HEK293 (cell line): Measurements from ENCODE around the gene TCF7L1.

Experiments
- CTCF ChIA-PET: fragments of 350-600 bp; formaldehyde crosslinking; extraction: SDS; loops from one replicate; lab custom pipeline; 2021; ENCODE audit warnings: antibody characterized with exemption; lab: Yijun Ruan, JAX
- POLR2A ChIA-PET: fragments of 300-600 bp; formaldehyde crosslinking; extraction: SDS; loops from one replicate; lab custom pipeline; 2020; ENCODE audit warnings: antibody characterized with exemption, inconsistent platforms; lab: Yijun Ruan, JAX
- H3K27ac ChIP-seq: fragments of 200-500 bp; sonication (Bioruptor generic); 2 replicates; pipeline ENCODE4 v1.5.1; 2014; ENCODE audit warnings: low read depth, low read length, control low read depth, inconsistent platforms; ENCODE audit errors: extremely low read depth
- H3K36me3 ChIP-seq, 2 experiments: fragments of 200-500 bp in 1 of 2; sonication (Bioruptor generic) in 1 of 2; 1 replicate in 1 of 2; 2 replicates in 1 of 2; pipeline ENCODE4 v1.5.1; 2014 to 2017; ENCODE audit warnings: inconsistent platforms in 2 of 2, low read length in 2 of 2; ENCODE audit not compliant: control insufficient read depth in 2 of 2, insufficient read depth in 1 of 2
- H3K4me1 ChIP-seq: fragments of 200-500 bp; sonication (Bioruptor generic); 2 replicates; pipeline ENCODE4 v1.5.1; 2014; ENCODE audit warnings: mild to moderate bottlenecking, low read length, inconsistent platforms; ENCODE audit not compliant: control insufficient read depth, insufficient read depth
- H3K4me3 ChIP-seq: 2 replicates; pipeline ENCODE4 v1.5.1; 2011; ENCODE audit warnings: low read depth, mild to moderate bottlenecking, control low read depth, low read length, moderate library complexity
- H3K9me3 ChIP-seq: fragments of 200-500 bp; sonication (Bioruptor generic); 2 replicates; pipeline ENCODE4 v1.5.1; 2014; ENCODE audit warnings: low read depth, low read length, inconsistent platforms; ENCODE audit not compliant: control insufficient read depth, insufficient read depth
- GLIS2 ChIP-seq: fragments of 450-650 bp; formaldehyde crosslinking; IDR thresholded peaks from 2 replicates; pipeline ENCODE4 v1.5.1; 2016; ENCODE audit warnings: missing biosample characterization, missing genetic modification characterization
- ZNF138 ChIP-seq: fragments of 450-650 bp; formaldehyde crosslinking; IDR thresholded peaks from 2 replicates; pipeline ENCODE4 v1.5.1; 2016; ENCODE audit warnings: missing biosample characterization, missing genetic modification characterization, borderline replicate concordance
- ZNF184 ChIP-seq: fragments of 450-650 bp; IDR thresholded peaks from 2 replicates; pipeline ENCODE4 v1.5.1; 2018; ENCODE audit warnings: missing biosample characterization, mild to moderate bottlenecking, missing genetic modification characterization
- ZNF335 ChIP-seq: fragments of 450-650 bp; formaldehyde crosslinking; conservative IDR thresholded peaks from 2 replicates; pipeline ENCODE4 v1.5.1; 2016; ENCODE audit warnings: missing biosample characterization, missing genetic modification characterization
- ZNF350 ChIP-seq: fragments of 450-650 bp; formaldehyde crosslinking; IDR thresholded peaks from 2 replicates; pipeline ENCODE4 v1.5.0; 2017; ENCODE audit warnings: missing biosample characterization, mild to moderate bottlenecking, missing genetic modification characterization
- ZNF366 ChIP-seq: fragments of 450-650 bp; formaldehyde crosslinking; conservative IDR thresholded peaks from 2 replicates; pipeline ENCODE4 v1.5.1; 2016; ENCODE audit warnings: missing biosample characterization, missing genetic modification characterization
- ZNF416 ChIP-seq: fragments of 450-650 bp; formaldehyde crosslinking; IDR thresholded peaks from 2 replicates; pipeline ENCODE4 v1.5.1; 2016; ENCODE audit warnings: missing biosample characterization, missing genetic modification characterization
- ZNF426 ChIP-seq: fragments of 450-650 bp; formaldehyde crosslinking; IDR thresholded peaks from 2 replicates; pipeline ENCODE4 v1.5.1; 2017; ENCODE audit warnings: missing biosample characterization, missing genetic modification characterization, mild to moderate bottlenecking, inconsistent platforms, moderate library complexity
- ZNF521 ChIP-seq: fragments of 450-650 bp; formaldehyde crosslinking; IDR thresholded peaks from 2 replicates; pipeline ENCODE4 v1.5.1; 2017; ENCODE audit warnings: missing biosample characterization, mild to moderate bottlenecking, missing genetic modification characterization
- ZNF621 ChIP-seq: fragments of 450-650 bp; formaldehyde crosslinking; IDR thresholded peaks from 2 replicates; pipeline ENCODE4 v1.5.1; 2017; ENCODE audit warnings: missing biosample characterization, missing genetic modification characterization
- ZNF658 ChIP-seq: fragments of 450-650 bp; formaldehyde crosslinking; IDR thresholded peaks from 2 replicates; pipeline ENCODE4; 2016; ENCODE audit warnings: missing biosample characterization, missing genetic modification characterization
- ZNF701 ChIP-seq: fragments of 450-650 bp; formaldehyde crosslinking; IDR thresholded peaks from 2 replicates; pipeline ENCODE4 v1.5.1; 2016; ENCODE audit warnings: missing biosample characterization, missing genetic modification characterization
- ZNF76 ChIP-seq: fragments of 450-650 bp; formaldehyde crosslinking; IDR thresholded peaks from 2 replicates; pipeline ENCODE4; 2016; ENCODE audit warnings: low read depth, missing biosample characterization, missing genetic modification characterization, borderline replicate concordance
- ZNF837 ChIP-seq: fragments of 450-650 bp; formaldehyde crosslinking; IDR thresholded peaks from 2 replicates; pipeline ENCODE4 v1.5.1; 2016; ENCODE audit warnings: missing biosample characterization, missing genetic modification characterization
- TF ChIP-seq, protein P1 (sequence below): fragments of 450-650 bp; formaldehyde crosslinking; IDR thresholded peaks from 2 replicates; pipeline ENCODE4 v1.5.1; 2016; ENCODE audit warnings: missing biosample characterization, missing genetic modification characterization, borderline replicate concordance
- TF ChIP-seq, protein P2 (sequence below): fragments of 450-650 bp; formaldehyde crosslinking; IDR thresholded peaks from 2 replicates; pipeline ENCODE4 v1.5.1; 2017; ENCODE audit warnings: missing biosample characterization, mild to moderate bottlenecking, missing genetic modification characterization, moderate library complexity
- TF ChIP-seq, protein P3 (sequence below): fragments of 450-650 bp; formaldehyde crosslinking; IDR thresholded peaks from 2 replicates; pipeline ENCODE4 v1.5.1; 2017; ENCODE audit warnings: missing biosample characterization, missing genetic modification characterization
- TF ChIP-seq, protein P4 (sequence below): fragments of 450-650 bp; formaldehyde crosslinking; IDR thresholded peaks from 2 replicates; pipeline ENCODE4 v1.5.1; 2016; ENCODE audit warnings: missing biosample characterization, missing genetic modification characterization
- TF ChIP-seq, protein P5 (sequence below): fragments of 450-650 bp; formaldehyde crosslinking; IDR thresholded peaks from 2 replicates; pipeline ENCODE4 v1.5.1; 2016; ENCODE audit warnings: missing biosample characterization, missing genetic modification characterization

The TCF7L1 gene

DNA sequence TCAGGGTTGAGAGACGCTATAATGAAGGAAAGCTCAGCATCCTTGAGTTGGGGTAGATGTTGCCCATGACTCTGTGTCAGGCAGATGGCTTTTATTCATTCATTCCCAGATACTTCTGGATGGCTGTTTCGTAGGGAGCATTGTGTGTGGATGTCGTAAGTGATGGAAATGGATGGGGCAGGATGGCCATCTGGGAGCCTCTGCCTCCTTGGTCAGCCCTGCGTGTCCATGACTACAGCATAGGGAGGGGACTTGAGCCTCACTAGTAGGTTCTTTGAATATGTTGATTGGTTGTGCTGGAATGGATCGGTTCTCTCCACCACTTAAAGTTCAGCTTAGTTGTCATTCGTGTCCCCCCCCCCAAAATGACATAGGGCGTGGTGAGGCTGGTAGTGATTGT, 149.7 kb downstream of the TCF7L1 start:
- H3K27ac ChIP-seq: no peak overlapping the region
- POLR2A ChIA-PET: interaction anchor here (0.6 kb wide), 1 partner anchor 14 kb away, joined by 5 read pairs; no protein-coding TSS in a partner anchor
- H3K4me3 ChIP-seq: no peak overlapping the region
- CTCF ChIA-PET: interaction anchor here (1.3 to 10.1 kb wide), 5 partner anchors 9 to 357 kb away, joined by 5 to 137 read pairs (median 36); partner anchors contain the start of gene TCF7L1
- no peaks in the 10 kb centered on the region for H3K4me1 ChIP-seq
- no peaks in the 10 kb centered on the region for H3K36me3 ChIP-seq
- no peak for TF ChIP-seq ZNF701 (tag by site-specific recombination)
- TF ChIP-seq ZNF184 (tag by site-specific recombination): no peak
- TF ChIP-seq ZNF621 (tag by site-specific recombination): no peak
- TF ChIP-seq, protein P1, sequence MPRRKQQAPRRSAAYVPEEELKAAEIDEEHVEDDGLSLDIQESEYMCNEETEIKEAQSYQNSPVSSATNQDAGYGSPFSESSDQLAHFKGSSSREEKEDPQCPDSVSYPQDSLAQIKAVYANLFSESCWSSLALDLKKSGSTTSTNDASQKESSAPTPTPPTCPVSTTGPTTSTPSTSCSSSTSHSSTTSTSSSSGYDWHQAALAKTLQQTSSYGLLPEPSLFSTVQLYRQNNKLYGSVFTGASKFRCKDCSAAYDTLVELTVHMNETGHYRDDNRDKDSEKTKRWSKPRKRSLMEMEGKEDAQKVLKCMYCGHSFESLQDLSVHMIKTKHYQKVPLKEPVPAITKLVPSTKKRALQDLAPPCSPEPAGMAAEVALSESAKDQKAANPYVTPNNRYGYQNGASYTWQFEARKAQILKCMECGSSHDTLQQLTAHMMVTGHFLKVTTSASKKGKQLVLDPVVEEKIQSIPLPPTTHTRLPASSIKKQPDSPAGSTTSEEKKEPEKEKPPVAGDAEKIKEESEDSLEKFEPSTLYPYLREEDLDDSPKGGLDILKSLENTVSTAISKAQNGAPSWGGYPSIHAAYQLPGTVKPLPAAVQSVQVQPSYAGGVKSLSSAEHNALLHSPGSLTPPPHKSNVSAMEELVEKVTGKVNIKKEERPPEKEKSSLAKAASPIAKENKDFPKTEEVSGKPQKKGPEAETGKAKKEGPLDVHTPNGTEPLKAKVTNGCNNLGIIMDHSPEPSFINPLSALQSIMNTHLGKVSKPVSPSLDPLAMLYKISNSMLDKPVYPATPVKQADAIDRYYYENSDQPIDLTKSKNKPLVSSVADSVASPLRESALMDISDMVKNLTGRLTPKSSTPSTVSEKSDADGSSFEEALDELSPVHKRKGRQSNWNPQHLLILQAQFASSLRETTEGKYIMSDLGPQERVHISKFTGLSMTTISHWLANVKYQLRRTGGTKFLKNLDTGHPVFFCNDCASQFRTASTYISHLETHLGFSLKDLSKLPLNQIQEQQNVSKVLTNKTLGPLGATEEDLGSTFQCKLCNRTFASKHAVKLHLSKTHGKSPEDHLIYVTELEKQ: no peak
- TF ChIP-seq, protein P2, sequence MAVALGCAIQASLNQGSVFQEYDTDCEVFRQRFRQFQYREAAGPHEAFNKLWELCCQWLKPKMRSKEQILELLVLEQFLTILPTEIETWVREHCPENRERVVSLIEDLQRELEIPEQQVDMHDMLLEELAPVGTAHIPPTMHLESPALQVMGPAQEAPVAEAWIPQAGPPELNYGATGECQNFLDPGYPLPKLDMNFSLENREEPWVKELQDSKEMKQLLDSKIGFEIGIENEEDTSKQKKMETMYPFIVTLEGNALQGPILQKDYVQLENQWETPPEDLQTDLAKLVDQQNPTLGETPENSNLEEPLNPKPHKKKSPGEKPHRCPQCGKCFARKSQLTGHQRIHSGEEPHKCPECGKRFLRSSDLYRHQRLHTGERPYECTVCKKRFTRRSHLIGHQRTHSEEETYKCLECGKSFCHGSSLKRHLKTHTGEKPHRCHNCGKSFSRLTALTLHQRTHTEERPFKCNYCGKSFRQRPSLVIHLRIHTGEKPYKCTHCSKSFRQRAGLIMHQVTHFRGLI (tag by site-specific recombination): no peak
- TF ChIP-seq, protein P3, sequence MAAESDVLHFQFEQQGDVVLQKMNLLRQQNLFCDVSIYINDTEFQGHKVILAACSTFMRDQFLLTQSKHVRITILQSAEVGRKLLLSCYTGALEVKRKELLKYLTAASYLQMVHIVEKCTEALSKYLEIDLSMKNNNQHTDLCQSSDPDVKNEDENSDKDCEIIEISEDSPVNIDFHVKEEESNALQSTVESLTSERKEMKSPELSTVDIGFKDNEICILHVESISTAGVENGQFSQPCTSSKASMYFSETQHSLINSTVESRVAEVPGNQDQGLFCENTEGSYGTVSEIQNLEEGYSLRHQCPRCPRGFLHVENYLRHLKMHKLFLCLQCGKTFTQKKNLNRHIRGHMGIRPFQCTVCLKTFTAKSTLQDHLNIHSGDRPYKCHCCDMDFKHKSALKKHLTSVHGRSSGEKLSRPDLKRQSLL (tag by site-specific recombination): no peak
- TF ChIP-seq ZNF335 (tag by site-specific recombination): no peak
- no peak for TF ChIP-seq ZNF138 (tag by site-specific recombination)
- no peak for TF ChIP-seq GLIS2
- no peak for TF ChIP-seq ZNF350 (tag by site-specific recombination)
- TF ChIP-seq, protein P4, sequence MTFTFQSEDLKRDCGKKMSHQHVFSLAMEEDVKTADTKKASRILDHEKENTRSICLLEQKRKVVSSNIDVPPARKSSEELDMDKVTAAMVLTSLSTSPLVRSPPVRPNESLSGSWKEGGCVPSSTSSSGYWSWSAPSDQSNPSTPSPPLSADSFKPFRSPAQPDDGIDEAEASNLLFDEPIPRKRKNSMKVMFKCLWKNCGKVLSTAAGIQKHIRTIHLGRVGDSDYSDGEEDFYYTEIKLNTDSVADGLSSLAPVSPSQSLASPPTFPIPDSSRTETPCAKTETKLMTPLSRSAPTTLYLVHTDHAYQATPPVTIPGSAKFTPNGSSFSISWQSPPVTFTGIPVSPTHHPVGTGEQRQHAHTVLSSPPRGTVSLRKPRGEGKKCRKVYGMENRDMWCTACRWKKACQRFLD: no peak
- no peak for TF ChIP-seq ZNF416 (tag by site-specific recombination)
- no peak for TF ChIP-seq ZNF76 (tag by site-specific recombination)
- TF ChIP-seq, protein P5, sequence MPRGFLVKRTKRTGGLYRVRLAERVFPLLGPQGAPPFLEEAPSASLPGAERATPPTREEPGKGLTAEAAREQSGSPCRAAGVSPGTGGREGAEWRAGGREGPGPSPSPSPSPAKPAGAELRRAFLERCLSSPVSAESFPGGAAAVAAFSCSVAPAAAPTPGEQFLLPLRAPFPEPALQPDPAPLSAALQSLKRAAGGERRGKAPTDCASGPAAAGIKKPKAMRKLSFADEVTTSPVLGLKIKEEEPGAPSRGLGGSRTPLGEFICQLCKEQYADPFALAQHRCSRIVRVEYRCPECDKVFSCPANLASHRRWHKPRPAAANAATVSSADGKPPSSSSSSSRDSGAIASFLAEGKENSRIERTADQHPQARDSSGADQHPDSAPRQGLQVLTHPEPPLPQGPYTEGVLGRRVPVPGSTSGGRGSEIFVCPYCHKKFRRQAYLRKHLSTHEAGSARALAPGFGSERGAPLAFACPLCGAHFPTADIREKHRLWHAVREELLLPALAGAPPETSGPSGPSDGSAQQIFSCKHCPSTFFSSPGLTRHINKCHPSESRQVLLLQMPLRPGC: no peak
- TF ChIP-seq ZNF837 (tag by site-specific recombination): no peak
- no peak for TF ChIP-seq ZNF521 (tag by site-specific recombination)
- no peak for TF ChIP-seq ZNF426 (tag by site-specific recombination)
- TF ChIP-seq ZNF658 (tag by site-specific recombination): no peak
- TF ChIP-seq ZNF366 (tag by site-specific recombination): no peak
- H3K9me3 ChIP-seq: no peaks in the 10 kb centered on the region
